Measurements from ENCODE around the gene NBEAL2.

The NBEAL2 gene

GRCh38 chr3:46936733-46937250, 42.7 kb upstream of the NBEAL2 start:
- Histone ChIP-seq H3K4me3 (ENCODE audit: low read depth, low read length) (no peak overlapping the region), H3K4me1 (peaks cover 26% of the 10 kb centered on the region), H3K9me3 (no peaks in the 10 kb centered on the region), H3K27me3 (no peaks in the 10 kb centered on the region), H3K36me3 (no peaks in the 10 kb centered on the region; the same call in 1 of the 2 replicates)
- TF ChIP-seq, protein P1, sequence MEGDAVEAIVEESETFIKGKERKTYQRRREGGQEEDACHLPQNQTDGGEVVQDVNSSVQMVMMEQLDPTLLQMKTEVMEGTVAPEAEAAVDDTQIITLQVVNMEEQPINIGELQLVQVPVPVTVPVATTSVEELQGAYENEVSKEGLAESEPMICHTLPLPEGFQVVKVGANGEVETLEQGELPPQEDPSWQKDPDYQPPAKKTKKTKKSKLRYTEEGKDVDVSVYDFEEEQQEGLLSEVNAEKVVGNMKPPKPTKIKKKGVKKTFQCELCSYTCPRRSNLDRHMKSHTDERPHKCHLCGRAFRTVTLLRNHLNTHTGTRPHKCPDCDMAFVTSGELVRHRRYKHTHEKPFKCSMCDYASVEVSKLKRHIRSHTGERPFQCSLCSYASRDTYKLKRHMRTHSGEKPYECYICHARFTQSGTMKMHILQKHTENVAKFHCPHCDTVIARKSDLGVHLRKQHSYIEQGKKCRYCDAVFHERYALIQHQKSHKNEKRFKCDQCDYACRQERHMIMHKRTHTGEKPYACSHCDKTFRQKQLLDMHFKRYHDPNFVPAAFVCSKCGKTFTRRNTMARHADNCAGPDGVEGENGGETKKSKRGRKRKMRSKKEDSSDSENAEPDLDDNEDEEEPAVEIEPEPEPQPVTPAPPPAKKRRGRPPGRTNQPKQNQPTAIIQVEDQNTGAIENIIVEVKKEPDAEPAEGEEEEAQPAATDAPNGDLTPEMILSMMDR (IDR thresholded peaks at IDR 0.05; ENCODE audit: low read depth, low read length): no peak
- DNase-seq: no peak

DNA sequence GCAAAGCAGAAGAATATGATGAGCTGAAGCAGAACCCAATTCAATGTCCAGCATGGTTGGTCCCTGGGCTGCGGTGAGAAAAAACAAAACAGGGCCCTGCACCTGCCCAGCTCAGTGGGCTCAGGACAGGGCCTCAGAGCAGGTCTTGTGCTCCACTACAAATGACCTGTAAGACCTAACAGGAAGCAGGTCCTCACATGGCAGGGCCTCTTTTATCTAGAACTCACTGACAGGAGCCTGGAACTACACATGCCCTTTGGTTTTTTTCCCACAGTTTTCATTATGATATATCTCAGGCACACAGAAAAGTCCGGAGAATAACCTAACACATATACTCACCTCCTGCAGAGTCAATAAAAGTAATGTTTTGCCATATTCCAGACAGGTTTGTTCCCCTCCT, 41.3 kb upstream of the NBEAL2 start:
- Histone ChIP-seq H3K9me3 (no peaks in the 10 kb centered on the region), H3K4me3 (ENCODE audit: low read depth, low read length) (no peak overlapping the region), H3K4me1 (peaks cover 20% of the 10 kb centered on the region), H3K27me3 (no peaks in the 10 kb centered on the region), H3K36me3 (no peaks in the 10 kb centered on the region; the same call in 1 of the 2 replicates)
- no peak for DNase-seq
- TF ChIP-seq, protein P1 (IDR thresholded peaks at IDR 0.05; ENCODE audit: low read depth, low read length): no peak

DNA sequence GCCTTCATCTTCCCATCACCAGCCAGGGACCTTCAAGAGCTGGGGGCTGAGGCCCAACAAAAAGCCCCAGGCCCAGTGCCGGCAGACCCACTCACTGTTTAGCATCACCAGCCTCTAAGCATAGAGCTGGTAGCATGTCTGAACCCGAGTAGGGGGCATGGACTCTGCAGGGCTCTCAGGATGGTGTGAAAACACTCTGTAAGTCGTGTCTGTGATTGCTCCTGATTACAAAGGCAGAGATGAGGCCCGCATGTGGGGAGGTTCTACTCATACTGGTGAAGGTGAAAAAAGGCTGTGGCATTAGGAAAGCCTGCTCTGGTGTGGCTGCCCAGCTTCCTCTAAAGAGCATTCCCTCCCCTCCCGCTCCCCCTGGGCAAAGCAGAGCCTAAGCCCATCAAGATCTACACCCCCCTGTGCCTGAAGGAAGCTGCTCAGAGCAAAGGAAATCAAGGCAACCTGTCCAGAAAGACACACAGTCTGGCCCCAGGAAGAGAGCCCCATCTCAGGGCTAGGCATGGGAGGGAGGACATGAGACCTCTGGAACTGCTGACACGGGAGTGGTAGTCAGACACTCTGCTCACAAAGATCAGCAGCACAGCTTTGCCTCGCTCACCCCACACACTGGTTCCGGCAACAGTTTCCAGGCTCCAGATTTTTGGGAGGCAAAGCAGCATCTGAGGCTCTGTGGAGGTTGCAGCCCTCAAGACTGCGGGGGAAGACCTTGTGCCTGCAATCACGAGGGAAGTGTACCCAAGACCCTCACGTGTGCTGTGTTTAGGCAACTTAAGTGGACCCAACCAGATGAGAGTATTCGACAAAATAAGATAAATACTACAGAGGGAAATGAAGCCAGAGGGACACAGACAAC, 39.7 kb upstream of the NBEAL2 start:
- Histone ChIP-seq H3K27me3 (no peaks in the 10 kb centered on the region), H3K36me3 (no peaks in the 10 kb centered on the region; the same call in 1 of the 2 replicates), H3K4me1 (peaks cover 11% of the 10 kb centered on the region), H3K9me3 (no peaks in the 10 kb centered on the region), H3K4me3 (ENCODE audit: low read depth, low read length) (no peak overlapping the region)
- TF ChIP-seq, protein P1 (IDR thresholded peaks at IDR 0.05; ENCODE audit: low read depth, low read length): no peak
- DNase-seq: no peak

- H3K27me3 ChIP-seq: no peaks in the 10 kb centered on the region
- no peaks in the 10 kb centered on the region for H3K9me3 ChIP-seq
- no peak for DNase-seq
- TF ChIP-seq, protein P1 (IDR thresholded peaks at IDR 0.05; ENCODE audit: low read depth, low read length): no peak
- H3K4me3 ChIP-seq (ENCODE audit: low read depth, low read length): no peak overlapping the region
- H3K36me3 ChIP-seq: no peaks in the 10 kb centered on the region
- H3K4me1 ChIP-seq: peaks cover 1% of the 10 kb centered on the region
Observed at GRCh38 chr3:46942076-46942475, 37.4 kb upstream of the NBEAL2 start.

GRCh38 chr3:46942481-46943236, 36.8 kb upstream of the NBEAL2 start:
- TF ChIP-seq, protein P1 (IDR thresholded peaks at IDR 0.05; ENCODE audit: low read depth, low read length): no peak
- Histone ChIP-seq H3K36me3 (no peaks in the 10 kb centered on the region), H3K4me3 (ENCODE audit: low read depth, low read length) (no peak overlapping the region), H3K27me3 (no peaks in the 10 kb centered on the region), H3K4me1 (peaks cover 7% of the 10 kb centered on the region), H3K9me3 (no peaks in the 10 kb centered on the region)
- DNase-seq: no peak
